GM13976 (cell line): ENCODE measurements around the gene RNASE8.

ENCODE experiments used
- DNase-seq: peaks from one replicate; pipeline ENCODE4 v3.0.0; 2012; ENCODE audit warnings: low spot score
- in situ Hi-C: fragments of 300-500 bp; cut with MboI; formaldehyde crosslinking; loops from one replicate; pipeline ENCODE4 v1.12.0; 2022; ENCODE audit warnings: low sequenced_read_pairs, mixed read lengths, inconsistent platforms; ENCODE audit not compliant: unreplicated experiment
- TF ChIP-seq, protein P1 (sequence below): IDR thresholded peaks from 2 replicates; pipeline ENCODE4 v1.5.1; 2012; ENCODE audit warnings: borderline replicate concordance, mild to moderate bottlenecking; ENCODE audit not compliant: insufficient read depth; ENCODE audit errors: extremely low read depth, missing control alignments, control extremely low read depth

RNASE8 gene

DNA sequence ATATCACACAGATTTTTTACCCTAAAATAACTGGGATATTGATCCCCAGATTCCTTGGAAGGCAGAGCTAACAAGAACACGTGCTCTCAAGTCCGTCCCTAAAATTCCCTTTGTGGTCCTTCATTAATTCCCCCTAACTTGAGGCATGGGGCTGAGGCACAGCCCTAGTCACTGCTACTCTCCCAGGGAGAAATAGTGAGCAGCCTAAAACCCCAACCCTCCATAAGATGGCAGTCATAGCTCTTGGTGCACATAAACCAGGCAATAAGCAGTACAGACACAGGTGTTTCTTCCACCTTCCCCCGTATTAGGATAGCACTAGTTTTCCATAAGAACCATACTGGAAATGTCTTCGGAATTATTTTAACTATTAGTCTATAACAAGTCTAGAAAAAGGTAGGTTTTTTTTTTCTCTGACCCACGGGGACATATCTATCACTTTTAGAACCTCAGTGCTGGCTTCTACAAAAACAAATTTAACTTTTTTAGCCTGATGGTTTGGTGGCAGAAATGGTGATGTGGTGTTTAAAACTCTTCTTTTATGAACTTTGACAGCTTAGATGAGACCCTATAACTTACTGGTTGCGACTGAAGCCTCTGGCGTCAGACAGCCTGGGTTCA, 9.4 kb downstream of the RNASE8 start:
- TF ChIP-seq, protein P1, sequence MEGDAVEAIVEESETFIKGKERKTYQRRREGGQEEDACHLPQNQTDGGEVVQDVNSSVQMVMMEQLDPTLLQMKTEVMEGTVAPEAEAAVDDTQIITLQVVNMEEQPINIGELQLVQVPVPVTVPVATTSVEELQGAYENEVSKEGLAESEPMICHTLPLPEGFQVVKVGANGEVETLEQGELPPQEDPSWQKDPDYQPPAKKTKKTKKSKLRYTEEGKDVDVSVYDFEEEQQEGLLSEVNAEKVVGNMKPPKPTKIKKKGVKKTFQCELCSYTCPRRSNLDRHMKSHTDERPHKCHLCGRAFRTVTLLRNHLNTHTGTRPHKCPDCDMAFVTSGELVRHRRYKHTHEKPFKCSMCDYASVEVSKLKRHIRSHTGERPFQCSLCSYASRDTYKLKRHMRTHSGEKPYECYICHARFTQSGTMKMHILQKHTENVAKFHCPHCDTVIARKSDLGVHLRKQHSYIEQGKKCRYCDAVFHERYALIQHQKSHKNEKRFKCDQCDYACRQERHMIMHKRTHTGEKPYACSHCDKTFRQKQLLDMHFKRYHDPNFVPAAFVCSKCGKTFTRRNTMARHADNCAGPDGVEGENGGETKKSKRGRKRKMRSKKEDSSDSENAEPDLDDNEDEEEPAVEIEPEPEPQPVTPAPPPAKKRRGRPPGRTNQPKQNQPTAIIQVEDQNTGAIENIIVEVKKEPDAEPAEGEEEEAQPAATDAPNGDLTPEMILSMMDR: no peak
- in situ Hi-C loops: no loop called here
- DNase-seq: peak; percentile 47

DNA sequence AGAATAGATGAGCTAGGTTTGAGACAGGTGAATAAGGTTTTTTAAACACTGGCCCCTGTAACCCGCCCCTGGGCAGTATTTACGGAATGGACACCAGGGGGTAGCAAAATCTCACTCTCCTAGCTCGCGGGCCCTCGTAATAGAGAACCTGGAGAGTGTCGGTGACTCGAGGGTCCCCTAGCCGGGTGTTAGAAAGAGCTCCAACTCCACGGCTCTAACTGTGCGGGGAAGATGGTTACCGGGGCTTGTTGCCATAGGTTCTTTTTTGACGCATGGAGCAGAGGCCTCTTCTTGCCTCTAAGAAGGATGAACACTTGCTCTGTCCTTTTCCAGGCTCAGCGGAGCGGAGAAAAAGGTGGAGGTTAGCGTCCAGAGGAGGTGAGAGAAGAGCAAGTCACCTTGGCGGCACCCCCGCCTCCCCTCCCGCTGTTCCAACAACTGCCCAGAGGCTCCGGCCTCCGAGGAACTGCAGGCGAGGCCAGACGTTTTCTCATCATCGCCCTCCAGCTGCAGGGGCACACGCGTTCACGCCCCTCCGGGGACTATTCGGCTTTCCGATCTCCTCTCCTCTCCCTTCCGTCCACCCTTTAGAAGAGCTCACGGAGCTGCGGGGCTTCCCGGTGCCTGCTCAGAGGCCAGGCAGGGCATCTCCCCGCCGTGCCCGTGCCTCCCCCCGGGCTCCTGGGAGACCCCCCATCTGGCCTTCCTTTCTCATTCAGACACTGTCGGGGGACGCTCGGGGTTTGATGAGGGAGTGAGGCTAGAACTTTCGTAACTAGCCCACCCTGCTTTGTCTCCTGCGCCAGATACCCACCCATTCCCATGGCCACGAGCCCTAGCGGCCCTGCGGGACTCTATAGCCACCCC, 11.1 kb downstream of the RNASE8 start:
- TF ChIP-seq, protein P1: no peak
- in situ Hi-C loops: no loop called here
- peak; percentile 74 for DNase-seq

DNA sequence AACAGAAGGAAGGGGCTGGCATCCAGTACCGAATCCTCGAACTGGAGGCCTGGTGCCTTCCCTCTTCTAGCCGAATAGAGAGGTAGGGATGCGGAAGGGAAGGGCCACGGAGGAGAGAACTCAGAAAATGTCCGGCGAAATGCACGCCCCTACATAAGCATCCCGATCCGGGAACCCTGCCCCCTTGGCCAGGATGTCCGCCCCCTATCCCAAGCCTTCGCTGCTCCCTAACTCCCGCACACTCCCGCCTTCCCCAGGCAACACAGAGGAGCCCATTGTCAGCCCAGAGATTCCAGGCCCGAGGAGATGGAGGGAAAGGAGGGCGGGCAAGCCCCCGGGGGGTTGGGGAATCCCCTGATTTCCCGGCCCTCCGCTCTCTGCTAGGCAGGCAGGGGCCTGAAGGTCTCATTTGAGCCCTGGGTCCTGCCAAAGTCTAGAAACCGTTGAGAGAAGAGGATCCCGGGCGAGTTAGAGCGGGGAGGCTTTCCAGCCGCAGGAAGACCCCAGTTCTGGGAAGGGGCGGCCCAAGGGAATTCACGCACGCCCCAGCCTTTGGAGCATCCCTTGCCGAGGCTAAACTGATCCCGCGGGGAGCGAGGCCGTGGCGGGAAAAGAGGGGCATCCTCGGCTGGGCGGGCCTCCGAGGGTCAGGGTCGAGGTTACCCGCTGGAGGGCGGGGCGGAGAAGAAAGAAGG, 11.9 kb downstream of the RNASE8 start:
- in situ Hi-C loops: no loop called here
- TF ChIP-seq, protein P1: no peak
- DNase-seq: peak; percentile 36

DNA sequence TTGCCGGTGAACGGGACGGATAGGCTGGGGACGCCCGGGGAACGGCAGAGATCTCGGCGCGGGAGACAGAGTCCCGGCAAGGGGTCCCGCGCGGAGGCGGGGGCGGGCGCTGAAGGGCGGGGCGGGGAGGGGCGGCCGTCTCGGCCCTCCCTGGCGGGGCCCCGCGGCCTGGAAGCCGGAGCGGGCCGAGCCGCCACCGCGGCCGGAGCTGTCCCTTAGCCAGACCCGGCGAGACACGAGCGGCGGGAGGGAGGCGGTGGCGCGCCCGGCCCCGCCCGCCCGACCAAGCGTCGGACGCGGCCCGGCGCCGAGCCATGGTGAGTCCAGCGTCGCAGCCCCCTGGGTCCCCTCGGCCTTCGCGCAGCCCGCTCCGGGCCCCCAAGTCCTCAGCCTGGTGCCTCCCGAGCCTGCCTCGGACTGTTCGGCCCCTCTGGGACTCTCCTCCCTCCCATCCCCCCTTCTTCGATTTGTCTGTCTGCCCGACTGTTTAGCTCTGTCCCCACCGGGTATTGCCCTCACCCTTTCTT, 12.5 kb downstream of the RNASE8 start, which contains the start of gene ARHGEF40:
ARHGEF40 (plus strand) TSS at position 222 of the 527 bp plus-strand sequence; CDS start at position 315, 93 bp downstream.
- DNase-seq: peak; percentile 62
- in situ Hi-C loops: no loop called here

DNA sequence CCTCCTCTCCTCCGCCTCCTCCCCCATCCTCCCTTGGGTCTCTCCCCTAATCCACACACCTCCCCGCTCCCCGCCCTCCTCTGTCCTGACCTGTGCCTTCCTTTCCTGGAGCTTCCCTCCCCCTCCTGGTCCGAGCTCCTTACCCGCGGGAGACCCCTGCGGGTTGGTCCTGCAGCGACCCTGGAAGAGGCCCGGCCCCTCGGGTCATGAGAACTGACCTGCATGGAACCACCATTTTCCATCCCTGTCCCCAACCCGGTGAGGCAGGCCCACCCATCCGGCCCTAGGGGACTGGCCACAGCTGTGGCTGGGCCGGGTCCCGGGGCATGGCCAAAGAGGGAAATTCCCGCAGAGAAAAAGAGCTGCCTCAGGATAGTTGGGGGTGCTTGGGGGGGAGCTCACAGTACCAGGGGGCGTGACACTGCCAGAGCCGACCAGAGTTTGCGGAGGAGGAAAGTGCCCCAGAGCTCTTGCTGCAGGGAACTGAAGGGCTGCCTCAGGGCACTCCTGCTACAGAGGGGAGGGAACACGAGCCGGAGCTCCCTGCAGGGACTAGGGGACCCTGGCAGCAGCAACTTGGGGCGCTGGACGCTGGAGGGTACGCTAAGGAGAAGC, 13.1 kb downstream of the RNASE8 start:
- in situ Hi-C loops: no loop called here
- DNase-seq: peak; percentile 61
- TF ChIP-seq, protein P1: no peak

More for the DNA sequence above, 12.5 kb downstream of the RNASE8 start, which contains the start of gene ARHGEF40:
- TF ChIP-seq, protein P1: no peak
